Dendritic cell treated with granulocyte-macrophage colony-stimulating factor and Interleukin-4, amounts not matched to agents 40 ng/mL and 50 ng/mL, for 4 days (primary cell): ENCODE data around the gene DDX51.
"Not testable (repeated sequence)": the region's sequence is repeated elsewhere in the genome, so short reads cannot be mapped to it uniquely, and the experiment has no call there.

Experiments
- H3K27ac Mint-ChIP-seq: one replicate; pipeline ENCODE4 v1.8.0; 2022; ENCODE audit warnings: mild to moderate bottlenecking, mixed read lengths
- H3K27me3 Mint-ChIP-seq: one replicate; pipeline ENCODE4 v1.8.0; 2022; ENCODE audit warnings: mild to moderate bottlenecking, mixed read lengths
- H3K36me3 Mint-ChIP-seq: one replicate; pipeline ENCODE4 v1.8.0; 2022; ENCODE audit warnings: low read depth, mixed read lengths
- H3K4me1 Mint-ChIP-seq: one replicate; pipeline ENCODE4 v1.8.0; 2022; ENCODE audit warnings: low read depth, mixed read lengths
- H3K4me3 Mint-ChIP-seq: one replicate; pipeline ENCODE4 v1.8.0; 2022; ENCODE audit warnings: mild to moderate bottlenecking, moderate library complexity, mixed read lengths
- H3K9me3 Mint-ChIP-seq: one replicate; pipeline ENCODE4 v1.8.0; 2022; ENCODE audit warnings: mixed read lengths
- intact Hi-C: fragments of 100-400 bp; cut with micrococcal nuclease; formaldehyde crosslinking; loops from one replicate; pipeline ENCODE4 v1.15.0; 2022

Gene DDX51

GRCh38 chr12:132140501-132140900 lies 3.6 kb downstream of the DDX51 start:
- H3K4me3 Mint-ChIP-seq, result no peak overlapping the region
- no peaks in the 10 kb centered on the region for H3K27me3 Mint-ChIP-seq
- H3K27ac Mint-ChIP-seq, result no peak overlapping the region
- intact Hi-C loops, result no loop called here
- no peaks in the 10 kb centered on the region for H3K9me3 Mint-ChIP-seq
- peaks cover 68% of the 10 kb centered on the region for H3K36me3 Mint-ChIP-seq
- H3K4me1 Mint-ChIP-seq, result peaks cover 24% of the 10 kb centered on the region

GRCh38 chr12:132139912-132140311 lies 4.2 kb downstream of the DDX51 start:
- Mint-ChIP-seq H3K27me3 (no peaks in the 10 kb centered on the region), H3K9me3 (no peaks in the 10 kb centered on the region), H3K27ac (no peak overlapping the region), H3K36me3 (peaks cover 62% of the 10 kb centered on the region), H3K4me3 (no peak overlapping the region), H3K4me1 (peaks cover 18% of the 10 kb centered on the region)
- intact Hi-C loops, result no loop called here

- Mint-ChIP-seq H3K27ac (no peak overlapping the region), H3K4me3 (no peak overlapping the region), H3K27me3 (no peaks in the 10 kb centered on the region), H3K4me1 (peaks cover 15% of the 10 kb centered on the region), H3K9me3 (no peaks in the 10 kb centered on the region), H3K36me3 (peaks cover 55% of the 10 kb centered on the region)
- intact Hi-C loops, result no loop called here
These were observed 4.9 kb downstream of the DDX51 start for GRCh38 chr12:132138941-132139871.

GRCh38 chr12:132137483-132138125 lies 6.5 kb downstream of the DDX51 start:
- Mint-ChIP-seq H3K27ac (no peak overlapping the region), H3K4me3 (no peak overlapping the region), H3K4me1 (peaks cover 7% of the 10 kb centered on the region), H3K27me3 (no peaks in the 10 kb centered on the region), H3K9me3 (no peaks in the 10 kb centered on the region), H3K36me3 (peaks cover 51% of the 10 kb centered on the region)
- intact Hi-C loops, result no loop called here

DNA sequence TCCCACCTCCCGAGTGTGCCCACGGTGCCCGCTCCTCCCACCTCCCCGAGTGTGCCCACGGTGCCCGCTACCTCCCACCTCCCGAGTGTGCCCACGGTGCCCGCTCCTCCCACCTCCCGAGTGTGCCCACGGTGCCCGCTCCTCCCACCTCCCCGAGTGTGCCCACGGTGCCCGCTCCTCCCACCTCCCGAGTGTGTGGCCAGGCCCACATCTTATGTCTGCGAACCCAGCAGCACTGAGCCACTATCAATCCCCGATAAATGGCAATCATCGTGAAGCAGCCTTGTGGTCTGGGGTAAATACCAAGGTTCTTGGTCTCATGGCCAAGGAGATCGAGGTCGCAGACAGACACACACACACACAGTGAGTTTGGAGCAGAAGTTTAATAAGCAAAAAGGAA lies 7.9 kb downstream of the DDX51 start:
- peaks cover 37% of the 10 kb centered on the region for H3K36me3 Mint-ChIP-seq
- H3K27ac Mint-ChIP-seq, H3K9me3 Mint-ChIP-seq, H3K27me3 Mint-ChIP-seq, H3K4me3 Mint-ChIP-seq, intact Hi-C loops, H3K4me1 Mint-ChIP-seq: not testable (repeated sequence)

- H3K4me3 Mint-ChIP-seq, H3K27me3 Mint-ChIP-seq, intact Hi-C loops, H3K9me3 Mint-ChIP-seq, H3K27ac Mint-ChIP-seq, H3K4me1 Mint-ChIP-seq: not testable (repeated sequence)
- peaks cover 22% of the 10 kb centered on the region for H3K36me3 Mint-ChIP-seq
These were observed 9.4 kb downstream of the DDX51 start for GRCh38 chr12:132134653-132135183.

DNA sequence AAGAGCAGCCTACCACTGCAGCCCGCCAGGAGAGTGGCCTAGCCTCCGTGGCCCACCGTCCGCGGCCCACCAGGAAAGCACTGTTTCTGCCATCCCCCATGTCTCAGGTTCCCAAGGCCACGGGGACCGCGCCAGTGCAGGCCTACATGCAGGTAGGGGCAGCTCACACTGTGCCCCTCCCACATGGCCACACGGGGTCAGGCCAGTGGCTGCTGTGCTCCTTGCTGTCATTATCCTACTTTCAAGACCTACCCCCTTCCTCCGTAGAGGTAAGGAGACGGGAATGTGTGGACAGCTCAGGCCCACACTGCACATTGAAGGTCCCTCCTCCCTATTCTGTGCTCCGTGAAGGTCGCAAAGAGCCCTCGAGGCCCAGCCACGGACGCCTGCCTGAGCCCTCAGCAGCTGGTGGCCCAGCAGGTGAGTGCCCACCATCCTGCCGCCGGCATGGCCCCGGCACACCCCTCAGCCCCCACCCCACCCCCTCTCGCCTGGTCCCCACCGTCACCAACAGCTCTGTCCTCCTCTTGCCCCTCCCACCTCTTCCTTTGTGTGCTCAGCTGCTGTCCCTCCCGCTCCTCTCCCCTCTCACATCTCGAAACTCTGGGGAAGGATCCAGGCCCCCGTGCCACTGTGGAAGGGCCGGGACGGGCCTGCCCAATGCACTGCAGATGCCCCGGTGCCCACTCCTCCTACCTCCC lies 10.0 kb downstream of the DDX51 start:
- no peak overlapping the region for H3K27ac Mint-ChIP-seq
- no peaks in the 10 kb centered on the region for H3K9me3 Mint-ChIP-seq
- H3K4me3 Mint-ChIP-seq, result no peak overlapping the region
- peaks cover 19% of the 10 kb centered on the region for H3K36me3 Mint-ChIP-seq
- no peaks in the 10 kb centered on the region for H3K27me3 Mint-ChIP-seq
- H3K4me1 Mint-ChIP-seq, result no peaks in the 10 kb centered on the region
- intact Hi-C loops, result no loop called here

DNA sequence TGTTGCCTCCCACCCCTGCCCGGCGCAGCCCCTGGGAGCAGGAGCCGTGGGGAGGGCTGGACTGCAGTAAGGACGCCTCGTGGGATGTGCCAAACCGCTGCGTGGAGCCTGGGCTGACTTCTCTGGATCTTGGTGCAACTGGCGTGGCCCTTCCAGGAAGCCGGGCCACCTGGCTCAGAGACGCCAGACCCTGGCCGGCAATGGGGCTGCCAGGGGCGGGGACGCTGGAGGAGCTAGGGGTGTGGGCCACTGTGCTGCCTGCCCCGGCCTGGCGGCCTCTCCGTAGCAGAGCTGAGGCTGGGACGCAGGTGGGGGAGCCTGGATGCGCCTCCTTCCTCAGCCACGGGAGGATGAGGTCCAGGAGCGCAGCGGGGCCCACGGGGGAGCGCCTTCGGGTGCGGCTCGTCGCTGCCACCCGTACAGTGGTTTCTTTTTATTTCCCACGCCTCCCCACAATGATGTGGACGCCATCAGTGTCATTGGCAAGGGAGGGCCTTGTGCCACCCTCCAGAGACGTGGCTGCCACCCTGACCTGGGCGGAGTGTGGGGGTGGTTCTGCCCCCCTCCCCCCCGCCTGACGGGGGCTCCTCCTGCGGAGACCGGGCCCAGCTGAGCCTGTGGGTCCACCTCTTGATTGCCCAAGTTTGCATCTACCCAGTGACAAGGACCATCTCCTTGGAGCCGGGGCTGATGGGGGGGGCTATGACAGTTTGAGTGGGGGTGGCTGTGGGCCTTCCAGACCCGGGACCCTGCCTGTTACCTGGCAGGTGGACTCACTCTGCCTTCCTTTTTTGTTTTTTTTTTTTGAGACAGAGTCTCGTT lies 11.3 kb downstream of the DDX51 start:
- no peak overlapping the region for H3K27ac Mint-ChIP-seq
- no peak overlapping the region for H3K4me3 Mint-ChIP-seq
- H3K27me3 Mint-ChIP-seq, result no peaks in the 10 kb centered on the region
- H3K36me3 Mint-ChIP-seq, result peaks cover 19% of the 10 kb centered on the region
- no peaks in the 10 kb centered on the region for H3K9me3 Mint-ChIP-seq
- intact Hi-C loops, result no loop called here
- no peaks in the 10 kb centered on the region for H3K4me1 Mint-ChIP-seq

- Mint-ChIP-seq H3K4me3 (no peak overlapping the region), H3K9me3 (no peaks in the 10 kb centered on the region), H3K4me1 (no peaks in the 10 kb centered on the region), H3K27ac (no peak overlapping the region), H3K27me3 (no peaks in the 10 kb centered on the region), H3K36me3 (peaks cover 25% of the 10 kb centered on the region)
- intact Hi-C loops, result no loop called here
These were observed 12.2 kb downstream of the DDX51 start for GRCh38 chr12:132131952-132132351.

DNA sequence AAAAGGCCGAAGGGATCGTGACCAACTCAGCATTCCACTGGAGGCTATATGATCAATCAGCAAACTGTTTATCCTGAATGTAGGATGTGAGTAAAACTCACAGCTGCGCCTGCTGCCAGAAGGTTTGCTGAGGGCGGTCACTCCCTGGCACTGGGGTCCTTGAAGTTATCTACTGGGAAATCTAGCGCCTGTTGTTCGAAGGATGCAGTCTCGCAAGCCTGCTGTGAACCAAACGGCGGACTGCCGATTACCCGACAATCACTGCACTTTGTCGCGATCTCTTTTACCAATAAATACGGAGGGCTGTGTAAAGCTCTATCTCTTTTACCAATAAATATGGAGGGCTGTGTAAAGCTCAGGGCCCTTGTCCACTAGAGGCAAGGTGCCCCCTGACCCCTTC lies 12.9 kb downstream of the DDX51 start:
- H3K4me1 Mint-ChIP-seq, result no peaks in the 10 kb centered on the region
- no peak overlapping the region for H3K4me3 Mint-ChIP-seq
- no peaks in the 10 kb centered on the region for H3K9me3 Mint-ChIP-seq
- H3K27ac Mint-ChIP-seq, result no peak overlapping the region
- no peaks in the 10 kb centered on the region for H3K27me3 Mint-ChIP-seq
- intact Hi-C loops, result no loop called here
- H3K36me3 Mint-ChIP-seq, result peaks cover 32% of the 10 kb centered on the region

DNA sequence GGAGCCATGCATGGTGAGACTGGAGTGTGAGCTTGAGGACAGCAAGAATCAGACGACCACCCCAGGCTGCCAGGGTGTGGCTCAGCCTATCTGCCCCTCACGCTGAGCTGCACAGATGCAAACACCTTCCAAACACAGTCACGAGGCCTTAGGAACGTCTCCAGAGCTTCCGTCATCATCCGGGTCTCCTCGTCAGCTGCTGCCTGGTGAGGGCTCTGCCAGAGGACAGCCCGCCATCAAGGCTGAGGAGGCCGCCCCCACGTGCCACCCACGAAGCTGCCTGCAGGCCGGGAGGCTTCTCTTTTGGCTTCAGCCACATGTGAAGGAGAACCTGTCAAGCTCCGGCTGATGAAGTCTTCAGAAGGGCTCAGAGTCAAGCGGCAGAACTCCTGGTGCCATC lies 13.4 kb downstream of the DDX51 start:
- Mint-ChIP-seq H3K27me3 (no peaks in the 10 kb centered on the region), H3K4me1 (no peaks in the 10 kb centered on the region), H3K4me3 (no peak overlapping the region), H3K9me3 (no peaks in the 10 kb centered on the region), H3K27ac (no peak overlapping the region), H3K36me3 (peaks cover 37% of the 10 kb centered on the region)
- intact Hi-C loops, result no loop called here

GRCh38 chr12:132129007-132129406 lies 15.1 kb downstream of the DDX51 start:
- H3K4me1 Mint-ChIP-seq, result no peaks in the 10 kb centered on the region
- H3K36me3 Mint-ChIP-seq, result peaks cover 54% of the 10 kb centered on the region

GRCh38 chr12:132127041-132127440 lies 17.1 kb downstream of the DDX51 start:
- Mint-ChIP-seq H3K4me1 (no peaks in the 10 kb centered on the region), H3K36me3 (peaks cover 67% of the 10 kb centered on the region), H3K27ac (no peak overlapping the region), H3K4me3 (no peak overlapping the region), H3K27me3 (no peaks in the 10 kb centered on the region), H3K9me3 (no peaks in the 10 kb centered on the region)
- intact Hi-C loops, result no loop called here

More at GRCh38 chr12:132129007-132129406, 15.1 kb downstream of the DDX51 start:
- no peak overlapping the region for H3K4me3 Mint-ChIP-seq
- H3K9me3 Mint-ChIP-seq, result no peaks in the 10 kb centered on the region
- intact Hi-C loops, result no loop called here
- no peak overlapping the region for H3K27ac Mint-ChIP-seq
- H3K27me3 Mint-ChIP-seq, result no peaks in the 10 kb centered on the region
